ENCODE measurements around the gene HCRTR2.
"Not testable (repeated sequence)": the region's sequence is repeated elsewhere in the genome, so short reads cannot be mapped to it uniquely, and the experiment has no call there.

HCRTR2 gene

GRCh38 chr6:55220961-55221360 is 46.6 kb downstream of the HCRTR2 start:
- DNase-seq = no peak

DNA sequence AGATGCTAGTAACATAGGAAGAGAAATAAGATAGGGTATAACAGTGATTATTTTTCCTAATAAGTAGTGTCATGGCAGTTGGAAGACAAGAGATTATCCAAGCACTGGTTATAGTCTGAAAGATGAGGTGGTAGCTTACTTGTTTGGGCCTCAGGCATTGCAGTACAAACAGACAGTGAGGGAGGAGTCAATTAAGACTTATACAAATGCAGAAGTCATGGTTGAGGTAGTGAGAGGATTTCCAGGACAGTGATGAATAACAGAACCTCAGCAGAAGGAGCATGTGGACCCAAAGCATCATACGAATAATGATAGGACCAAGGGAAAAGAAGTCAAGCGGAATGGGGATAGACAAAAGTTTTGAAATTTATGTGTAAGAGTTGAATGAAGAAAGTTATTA is 53.5 kb downstream of the HCRTR2 start:
- no peak for DNase-seq

- no peak for DNase-seq
Observed at GRCh38 chr6:55239099-55239498, 64.8 kb downstream of the HCRTR2 start.

- DNase-seq = not testable (repeated sequence)
Observed at GRCh38 chr6:55240975-55241605, 66.8 kb downstream of the HCRTR2 start.

DNA sequence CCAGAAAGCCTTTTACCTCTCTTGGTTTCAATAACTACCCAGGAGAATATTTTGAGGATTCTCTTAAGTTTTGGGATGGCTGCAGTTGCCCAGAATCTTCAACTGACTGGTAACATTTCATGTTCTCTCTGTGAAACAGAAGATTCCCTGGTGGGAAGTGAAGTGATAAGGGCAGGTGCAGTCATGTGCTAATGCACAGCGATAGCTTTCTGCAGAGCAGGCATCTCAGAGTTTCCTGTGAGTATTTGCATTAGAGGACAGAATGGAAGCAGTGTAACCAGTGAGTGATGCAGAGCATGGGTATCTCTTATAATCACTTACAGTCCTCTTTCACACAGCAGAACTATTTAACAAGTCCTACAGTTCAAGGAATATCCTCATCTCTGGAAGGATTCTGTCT is 76.1 kb downstream of the HCRTR2 start:
- DNase-seq = no peak

- DNase-seq = no peak
Observed at GRCh38 chr6:55255113-55255512, 80.8 kb downstream of the HCRTR2 start.

DNA sequence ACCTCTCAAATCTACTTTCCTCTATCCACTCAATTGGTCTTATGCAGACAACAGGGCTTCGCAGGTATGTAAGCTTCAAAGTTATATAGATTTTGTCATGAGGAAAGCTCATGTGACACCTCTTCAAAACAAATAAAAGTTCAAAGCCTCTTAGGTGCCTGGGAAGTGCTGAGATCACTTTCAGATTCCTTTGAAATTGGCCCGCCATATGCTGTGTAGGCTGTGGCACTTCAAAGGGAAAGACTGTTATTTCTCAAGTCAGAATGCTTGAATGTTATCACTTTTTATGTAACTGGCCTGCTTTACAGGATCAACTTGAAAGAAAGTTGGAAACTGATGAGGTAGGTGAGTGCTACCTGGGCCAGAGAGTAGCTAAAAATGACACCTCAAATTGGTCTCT is 85.9 kb downstream of the HCRTR2 start:
- no peak for DNase-seq

GRCh38 chr6:55265409-55266114 is 91.2 kb downstream of the HCRTR2 start:
- no peak for DNase-seq

GRCh38 chr6:55266896-55267295 is 92.6 kb downstream of the HCRTR2 start:
- no peak for DNase-seq

- DNase-seq = no peak
Observed at GRCh38 chr6:55276745-55277530, 102.6 kb downstream of the HCRTR2 start.

GRCh38 chr6:55277646-55278045 is 103.3 kb downstream of the HCRTR2 start:
- no peak for DNase-seq

DNA sequence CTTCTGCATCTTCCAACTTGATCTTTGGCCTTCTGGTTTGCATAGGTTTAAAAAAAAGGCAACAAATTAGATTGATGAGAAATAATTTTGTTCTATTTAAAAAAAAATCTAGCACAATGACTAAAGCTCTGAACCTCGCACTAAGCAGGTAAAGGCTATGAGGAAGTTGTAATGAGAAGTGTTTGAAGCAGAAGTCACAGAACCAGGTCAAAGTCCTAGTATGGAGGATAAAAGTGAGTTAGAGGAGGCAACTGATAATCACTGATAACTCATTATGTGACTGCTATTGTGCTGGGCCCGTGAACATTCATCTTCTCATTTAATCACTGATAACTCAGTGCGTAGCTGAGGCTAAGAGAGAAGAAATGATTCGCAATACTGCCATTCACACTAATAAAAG is 106.9 kb downstream of the HCRTR2 start:
- DNase-seq = no peak

- DNase-seq = no peak
Observed at GRCh38 chr6:55282115-55282514, 107.8 kb downstream of the HCRTR2 start.

DNA sequence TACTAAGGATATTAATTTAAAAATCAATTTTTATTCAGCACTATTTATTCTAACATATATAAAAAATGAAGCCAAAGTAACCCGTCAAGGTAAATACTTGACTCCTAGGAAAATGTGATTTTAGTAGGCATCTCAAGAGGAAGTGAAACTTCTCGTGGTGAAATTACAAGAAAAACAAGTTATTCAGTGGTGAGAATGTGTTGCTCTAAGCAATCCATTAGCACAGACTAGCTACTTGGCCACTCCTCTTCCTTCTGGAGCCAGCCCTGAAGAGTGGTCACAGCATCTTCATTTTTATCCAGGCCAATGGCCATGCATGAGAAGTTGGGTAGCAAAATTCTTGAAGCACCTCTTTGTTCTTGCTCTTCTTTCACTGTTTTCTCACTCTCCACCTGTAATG is 112.5 kb downstream of the HCRTR2 start:
- DNase-seq = no peak

DNA sequence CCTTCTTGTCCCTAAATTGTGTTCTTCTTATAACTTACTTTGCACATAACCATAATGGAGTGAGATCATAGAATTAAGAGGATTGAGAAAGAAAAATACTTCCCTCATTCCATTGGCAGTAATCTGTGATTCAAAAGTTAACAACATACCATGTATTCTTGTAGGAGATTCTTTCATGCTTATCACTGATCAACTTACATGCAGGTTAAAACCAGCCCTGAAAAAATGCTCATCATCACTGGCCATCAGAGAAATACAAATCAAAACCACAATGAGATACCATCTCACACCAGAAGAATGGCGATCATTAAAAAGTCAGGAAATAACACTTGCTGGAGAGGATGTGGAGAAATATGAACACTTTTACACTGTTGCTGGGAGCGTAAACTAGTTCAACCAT is 116.4 kb downstream of the HCRTR2 start:
- DNase-seq = no peak

- no peak for DNase-seq
Observed at GRCh38 chr6:55293116-55293515, 118.8 kb downstream of the HCRTR2 start.

GRCh38 chr6:55297214-55297613 is 122.9 kb downstream of the HCRTR2 start:
- not testable (repeated sequence) for DNase-seq

GRCh38 chr6:55299286-55299985 is 125.1 kb downstream of the HCRTR2 start:
- DNase-seq = no peak

DNA sequence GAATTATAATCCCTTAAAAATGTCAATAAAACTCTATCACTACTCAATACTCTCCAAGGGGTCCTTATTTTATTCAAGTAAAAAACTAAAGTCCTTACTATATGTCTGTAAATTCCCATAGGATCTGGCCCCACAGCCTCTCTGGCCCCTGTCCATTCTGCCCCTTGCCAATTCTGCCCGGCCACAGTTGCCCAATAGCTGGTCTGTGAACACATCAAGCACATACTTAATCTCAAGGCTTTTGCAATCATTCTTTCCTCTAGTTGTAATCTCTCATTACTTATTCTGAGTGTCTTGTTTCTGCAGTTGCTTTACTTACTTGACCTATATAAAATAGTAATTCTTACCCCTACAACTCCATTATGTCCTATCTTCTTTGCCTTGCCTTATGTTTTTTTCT is 130.4 kb downstream of the HCRTR2 start:
- DNase-seq = no peak

- DNase-seq = no peak
Observed at GRCh38 chr6:55319961-55320695, 145.8 kb downstream of the HCRTR2 start.

GRCh38 chr6:55320696-55321086 is 146.4 kb downstream of the HCRTR2 start:
- no peak for DNase-seq

DNA sequence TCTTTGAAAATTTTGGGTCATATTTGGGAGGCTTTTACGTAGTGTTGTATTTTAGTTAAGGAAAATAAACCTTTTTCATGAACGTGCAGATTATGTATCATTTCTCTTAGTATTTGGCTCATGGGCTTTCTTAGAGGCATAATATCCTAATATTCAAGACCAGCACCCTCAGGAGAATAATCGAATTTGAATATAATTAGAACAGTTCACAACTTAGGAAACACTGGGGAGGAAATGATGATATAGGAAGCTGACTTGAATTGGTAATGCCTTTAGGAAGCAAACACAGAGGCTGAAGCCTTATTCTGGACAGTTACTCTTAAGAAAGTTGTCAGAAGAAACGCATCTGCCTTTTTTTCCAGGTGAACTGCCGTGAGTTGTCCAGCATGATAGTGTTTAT is 152.9 kb downstream of the HCRTR2 start, which contains the start of gene GFRAL:
Gene GFRAL (plus strand): TSS at position 301 of the 400 bp plus-strand sequence. CDS start 86 bp downstream, at position 387.
- DNase-seq = no peak
